RWPE2 (cell line): Measurements from ENCODE around the gene LIMCH1.

Experiments used
- ATAC-seq: fragments of 200-7000 bp; cut with Tn5 transposase; 3 replicates; pipeline ENCODE4 v1.9.1; 2021; ENCODE audit warnings: low read depth
- DNase-seq: peaks from one replicate; pipeline ENCODE4 v3.0.0-alpha.2; 2020; ENCODE audit warnings: low spot score
- H3K27ac ChIP-seq: fragments of 450-650 bp; 2 replicates; pipeline ENCODE4 v1.5.1; 2017; ENCODE audit warnings: mild to moderate bottlenecking; ENCODE audit not compliant: poor library complexity, severe bottlenecking
- H3K27me3 ChIP-seq: fragments of 250-450 bp; sonication (Bioruptor Pico); 2 replicates; pipeline ENCODE4 v1.5.1; 2021; ENCODE audit warnings: mild to moderate bottlenecking, moderate library complexity; ENCODE audit not compliant: insufficient read depth, poor library complexity, severe bottlenecking
- H3K36me3 ChIP-seq: fragments of 250-450 bp; sonication (Bioruptor Pico); 2 replicates; pipeline ENCODE4 v1.5.1; 2020; ENCODE audit warnings: low read depth, mild to moderate bottlenecking, moderate library complexity
- H3K4me1 ChIP-seq: fragments of 250-450 bp; sonication (Bioruptor Pico); 2 replicates; pipeline ENCODE4 v1.5.1; 2021; ENCODE audit warnings: mild to moderate bottlenecking, moderate library complexity; ENCODE audit not compliant: insufficient read depth, poor library complexity, severe bottlenecking
- H3K4me3 ChIP-seq: fragments of 250-450 bp; sonication (Bioruptor Pico); 2 replicates; pipeline ENCODE4 v1.5.1; 2021; ENCODE audit warnings: mild to moderate bottlenecking, moderate library complexity; ENCODE audit not compliant: severe bottlenecking
- H3K9me3 ChIP-seq: fragments of 250-450 bp; sonication (Bioruptor Pico); 2 replicates; pipeline ENCODE4 v1.5.1; 2021; ENCODE audit warnings: mild to moderate bottlenecking, moderate library complexity; ENCODE audit not compliant: severe bottlenecking
- CTCF ChIP-seq: fragments of 450-650 bp; IDR thresholded peaks from one replicate; pipeline ENCODE4 v1.5.1; 2017; ENCODE audit warnings: mild to moderate bottlenecking, moderate library complexity; ENCODE audit not compliant: poor library complexity, severe bottlenecking

The LIMCH1 gene

GRCh38 chr4:41692717-41693345, 154.9 kb downstream of the LIMCH1 start:
- no peaks in the 10 kb centered on the region for H3K4me1 ChIP-seq
- H3K36me3 ChIP-seq = peaks cover 65% of the 10 kb centered on the region
- H3K4me3 ChIP-seq = no peak overlapping the region
- H3K27me3 ChIP-seq = no peaks in the 10 kb centered on the region
- DNase-seq = no peak
- peak; percentile 70 for ATAC-seq
- peak; percentile 91 for TF ChIP-seq CTCF
- no peak overlapping the region for H3K27ac ChIP-seq
- no peaks in the 10 kb centered on the region for H3K9me3 ChIP-seq

GRCh38 chr4:41693629-41694028, 155.7 kb downstream of the LIMCH1 start:
- H3K36me3 ChIP-seq = peaks cover 60% of the 10 kb centered on the region
- H3K27ac ChIP-seq = no peak overlapping the region
- ATAC-seq (no peak), DNase-seq (no peak)
- H3K4me3 ChIP-seq = no peak overlapping the region
- no peaks in the 10 kb centered on the region for H3K9me3 ChIP-seq
- H3K27me3 ChIP-seq = no peaks in the 10 kb centered on the region
- peak; percentile 45 for TF ChIP-seq CTCF
- no peaks in the 10 kb centered on the region for H3K4me1 ChIP-seq

- no peaks in the 10 kb centered on the region for H3K4me1 ChIP-seq
- ATAC-seq = no peak
- H3K4me3 ChIP-seq = no peak overlapping the region
Measured at GRCh38 chr4:41696131-41696530, 158.2 kb downstream of the LIMCH1 start.

GRCh38 chr4:41696763-41697162, 158.8 kb downstream of the LIMCH1 start:
- H3K36me3 ChIP-seq = peaks cover 38% of the 10 kb centered on the region
- H3K27me3 ChIP-seq = no peaks in the 10 kb centered on the region
- ATAC-seq (no peak), DNase-seq (no peak)
- no peak overlapping the region for H3K27ac ChIP-seq
- H3K4me1 ChIP-seq = no peaks in the 10 kb centered on the region
- no peak for TF ChIP-seq CTCF
- no peak overlapping the region for H3K4me3 ChIP-seq
- no peaks in the 10 kb centered on the region for H3K9me3 ChIP-seq

More at GRCh38 chr4:41696131-41696530, 158.2 kb downstream of the LIMCH1 start:
- no peak for TF ChIP-seq CTCF
- H3K36me3 ChIP-seq = peaks cover 38% of the 10 kb centered on the region
- no peaks in the 10 kb centered on the region for H3K9me3 ChIP-seq
- H3K27ac ChIP-seq = no peak overlapping the region
- no peak for DNase-seq
- H3K27me3 ChIP-seq = no peaks in the 10 kb centered on the region

GRCh38 chr4:41701983-41702382, 164.0 kb downstream of the LIMCH1 start:
- H3K4me3 ChIP-seq = no peak overlapping the region
- no peak for TF ChIP-seq CTCF
- H3K27me3 ChIP-seq = no peaks in the 10 kb centered on the region
- DNase-seq (no peak), ATAC-seq (peak; percentile 80)
- H3K36me3 ChIP-seq = peaks cover 7% of the 10 kb centered on the region
- no peaks in the 10 kb centered on the region for H3K4me1 ChIP-seq
- peak overlapping the region; percentile 5 for H3K27ac ChIP-seq
- H3K9me3 ChIP-seq = no peaks in the 10 kb centered on the region
